ENCODE results near the gene SCN9A. TPM values are rescaled to one million over a fixed set of nuclear protein-coding genes. Genes with fewer than 3 reads are reported as not detected.
"Not testable (repeated sequence)": the region's sequence is repeated elsewhere in the genome, so short reads cannot be mapped to it uniquely, and the experiment has no call there.

SCN9A gene
- total RNA-seq, 4 donors from 2014 or later: 2.3 to 6.7 (median 5.1) TPM

- Histone ChIP-seq H3K36me3 (no peaks in the 10 kb centered on the region), H3K9me3 (no peaks in the 10 kb centered on the region), H3K27me3 (no peaks in the 10 kb centered on the region), H3K4me3 (replicated peaks in 1 of 3) (no peak overlapping the region), H3K27ac (no peak overlapping the region), H3K4me1 (no peaks in the 10 kb centered on the region)
- no peak for DNase-seq
- intact Hi-C loops (cut with DNase I): no loop called here
- TF ChIP-seq POLR2A (IDR thresholded peaks at IDR 0.05): no peak
- TF ChIP-seq CTCF (IDR thresholded peaks at IDR 0.05): no peak
- WGBS, 2 donors: 66 to 78% methylated on average over 5 of the region's 5 CpGs
These were observed 61.6 kb downstream of the SCN9A start for GRCh38 chr2:166314022-166314759.

GRCh38 chr2:166312863-166313262 is 62.9 kb downstream of the SCN9A start:
- 0 to 52% methylated on average over 2 of the region's 2 CpGs for WGBS, 2 donors
- H3K36me3 ChIP-seq; DNase-seq; H3K27ac ChIP-seq; H3K9me3 ChIP-seq; H3K27me3 ChIP-seq; intact Hi-C loops (cut with DNase I); H3K4me1 ChIP-seq; H3K4me3 ChIP-seq (replicated peaks in 1 of 3): not testable (repeated sequence)

GRCh38 chr2:166307326-166307725 is 68.4 kb downstream of the SCN9A start:
- H3K4me3 ChIP-seq (replicated peaks in 1 of 3): no peak overlapping the region
- intact Hi-C loops (cut with DNase I): no loop called here
- no peaks in the 10 kb centered on the region for H3K36me3 ChIP-seq
- TF ChIP-seq CTCF (IDR thresholded peaks at IDR 0.05): no peak
- TF ChIP-seq POLR2A (IDR thresholded peaks at IDR 0.05): no peak
- DNase-seq: no peak
- 59 to 65% methylated on average over 3 of the region's 3 CpGs for WGBS, 2 donors
- H3K4me1 ChIP-seq: no peaks in the 10 kb centered on the region
- no peaks in the 10 kb centered on the region for H3K9me3 ChIP-seq
- no peak overlapping the region for H3K27ac ChIP-seq
- no peaks in the 10 kb centered on the region for H3K27me3 ChIP-seq

- TF ChIP-seq POLR2A (IDR thresholded peaks at IDR 0.05): no peak
- TF ChIP-seq CTCF (IDR thresholded peaks at IDR 0.05): no peak
- no peaks in the 10 kb centered on the region for H3K27me3 ChIP-seq
- no peak for DNase-seq
- no peak overlapping the region for H3K4me3 ChIP-seq (replicated peaks in 1 of 3)
- whole genome bisulfite sequencing, 2 donors: 95 to 100% methylated on average over 1 of the region's 1 CpG
- H3K4me1 ChIP-seq: no peaks in the 10 kb centered on the region
- no peak overlapping the region for H3K27ac ChIP-seq
- no peaks in the 10 kb centered on the region for H3K36me3 ChIP-seq
- H3K9me3 ChIP-seq: no peaks in the 10 kb centered on the region
- intact Hi-C loops (cut with DNase I): no loop called here
These were observed 71.1 kb downstream of the SCN9A start for GRCh38 chr2:166304656-166305055.

DNA sequence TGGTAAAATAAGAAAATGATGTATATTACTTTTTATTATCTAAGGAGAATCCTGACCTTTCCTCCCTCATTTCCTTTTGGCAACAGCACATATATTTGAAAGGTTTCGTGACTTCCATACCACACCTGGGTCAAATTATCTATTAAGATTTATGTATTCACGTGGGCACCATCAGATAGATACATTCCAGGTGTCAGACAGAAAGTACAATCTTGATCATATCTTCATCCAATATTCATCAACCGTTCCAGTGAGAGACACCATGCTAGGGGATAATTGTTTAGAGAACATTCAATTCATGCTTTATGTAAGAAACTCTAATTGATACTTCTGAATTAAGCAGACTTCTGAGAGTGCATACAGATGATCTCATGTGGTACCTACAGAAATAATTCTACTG is 73.7 kb downstream of the SCN9A start:
- 60 to 85% methylated on average over 3 of the region's 3 CpGs for WGBS, 2 donors
- no peaks in the 10 kb centered on the region for H3K9me3 ChIP-seq
- H3K27ac ChIP-seq: no peak overlapping the region
- no peak overlapping the region for H3K4me3 ChIP-seq (replicated peaks in 1 of 3)
- intact Hi-C loops (cut with DNase I): no loop called here
- TF ChIP-seq POLR2A (IDR thresholded peaks at IDR 0.05) (no peak), CTCF (IDR thresholded peaks at IDR 0.05) (no peak)
- H3K27me3 ChIP-seq: no peaks in the 10 kb centered on the region
- no peak for DNase-seq
- no peaks in the 10 kb centered on the region for H3K36me3 ChIP-seq
- no peaks in the 10 kb centered on the region for H3K4me1 ChIP-seq
